Activated naive CD4-positive, alpha-beta T cell (primary cell): ENCODE data around the gene PHF21A.
"Not testable (repeated sequence)": the region's sequence is repeated elsewhere in the genome, so short reads cannot be mapped to it uniquely, and the experiment has no call there.

Experiments used
- DNase-seq, 4 experiments: peaks; one replicate each; lab custom pipeline; 2025; lab: John Stamatoyannopoulos, UW

The PHF21A gene

DNA sequence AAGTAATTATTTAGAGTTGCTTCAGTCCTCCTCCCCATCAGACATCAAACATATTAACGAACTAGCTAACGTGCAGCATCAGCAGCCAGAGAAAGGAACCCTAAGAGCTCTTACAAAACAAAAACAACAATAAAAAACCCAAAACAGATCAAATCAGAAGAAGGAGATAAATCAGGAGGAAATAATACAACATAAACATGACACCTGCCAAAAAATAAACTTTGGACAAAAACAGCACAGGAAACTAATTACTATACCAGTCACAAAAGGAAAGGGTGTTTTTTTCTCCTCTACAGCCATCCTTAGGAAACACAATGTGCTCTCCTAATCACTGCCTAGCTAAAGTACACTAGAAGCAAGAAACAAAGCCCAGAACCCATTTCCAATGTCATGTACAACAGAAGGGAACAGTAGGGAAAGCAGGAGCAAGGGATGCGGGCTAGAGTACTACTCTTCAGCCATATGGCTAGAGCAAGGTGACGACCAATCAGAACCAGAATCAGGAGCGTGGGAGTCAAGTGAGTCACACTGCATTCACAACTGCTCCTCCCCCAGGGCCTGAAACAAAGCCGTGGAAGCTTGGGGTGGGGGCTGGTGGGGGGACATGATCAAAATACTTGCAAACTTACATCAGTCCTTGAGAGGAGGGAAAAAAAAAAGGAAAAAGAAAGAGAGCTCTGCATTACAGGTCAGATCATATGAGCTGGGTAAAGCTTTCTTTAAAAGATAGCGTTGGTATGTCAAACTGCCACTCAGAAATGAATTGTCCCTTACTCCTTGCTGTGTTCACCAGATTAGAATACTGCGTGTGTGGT is 138.4 kb downstream of the PHF21A start:
- DNase-seq = no peak

DNA sequence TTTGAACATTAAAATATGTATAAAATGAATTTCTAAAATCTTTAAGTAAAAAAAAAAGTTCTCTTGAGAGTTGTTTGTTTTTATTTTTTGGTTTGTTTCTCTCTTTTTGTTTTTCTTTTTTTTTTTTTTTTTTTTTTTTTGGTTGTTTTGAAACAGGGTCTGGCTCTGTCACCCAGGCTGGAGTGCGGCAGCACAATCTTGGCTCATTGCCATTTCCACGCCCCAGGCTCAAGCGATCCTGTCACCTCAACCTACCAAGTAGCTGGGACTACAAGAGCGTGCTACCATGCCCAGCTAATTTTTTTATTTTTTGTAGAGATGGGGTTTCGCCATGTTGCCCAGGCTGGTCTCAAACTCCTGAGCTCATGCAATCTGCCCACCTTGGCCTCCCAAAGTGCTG is 139.4 kb downstream of the PHF21A start:
- not testable (repeated sequence) for DNase-seq

DNA sequence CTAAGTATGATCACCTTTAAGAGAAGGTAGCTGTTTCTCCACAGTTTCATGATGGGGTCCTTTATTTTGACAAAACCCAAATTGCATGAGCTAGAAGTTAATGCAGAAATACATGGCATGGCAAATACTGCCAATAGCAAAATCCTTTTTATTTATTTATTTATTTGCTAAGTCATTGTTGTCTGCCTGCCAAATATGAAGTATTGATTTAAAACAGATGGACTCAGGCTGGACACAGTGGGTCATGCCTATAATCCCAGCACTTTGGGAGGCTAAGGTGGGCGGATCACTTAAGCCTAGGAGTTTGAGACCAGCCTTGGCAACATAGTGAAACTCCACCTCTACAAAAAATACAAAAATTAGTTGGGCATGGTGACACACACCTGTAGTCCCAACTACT is 146.4 kb downstream of the PHF21A start:
- DNase-seq = no peak

DNA sequence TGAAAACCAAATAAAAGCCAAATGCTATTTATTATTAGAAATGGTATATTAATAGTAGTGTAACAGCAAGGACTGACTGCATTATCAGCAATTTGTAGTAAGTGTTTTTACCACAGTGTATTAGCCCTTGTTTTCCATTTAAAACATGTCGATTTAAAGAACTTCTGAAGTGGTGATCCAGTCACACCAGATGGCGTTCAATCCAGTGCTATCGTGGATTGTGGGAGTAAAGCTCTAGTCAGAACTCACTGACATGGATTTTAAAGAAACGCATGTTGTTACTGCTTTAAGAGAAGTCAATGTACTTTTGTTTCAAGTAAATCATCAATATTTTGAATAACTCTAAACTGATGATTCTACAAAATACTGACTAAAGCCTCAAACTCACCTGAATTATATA is 147.7 kb downstream of the PHF21A start:
- DNase-seq = no peak

DNA sequence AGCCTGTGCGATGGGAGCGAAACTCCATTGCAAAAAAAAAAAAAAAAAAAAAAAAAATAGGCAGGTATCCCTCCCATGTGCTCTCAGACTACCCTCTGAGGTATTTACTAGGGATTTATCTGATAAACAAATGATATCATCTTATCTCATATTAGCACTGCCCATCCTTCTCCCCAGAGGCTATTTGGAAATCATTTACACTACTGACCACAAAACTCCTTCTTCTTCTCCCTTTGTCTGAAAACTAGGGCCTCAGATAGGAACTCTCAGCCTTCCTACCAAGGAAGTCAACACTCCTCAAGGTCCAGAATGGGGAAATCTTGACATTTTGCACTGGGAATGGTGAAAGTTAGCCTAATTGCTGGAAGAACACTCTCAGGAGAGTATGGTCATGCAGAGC is 152.4 kb downstream of the PHF21A start:
- DNase-seq = no peak

DNA sequence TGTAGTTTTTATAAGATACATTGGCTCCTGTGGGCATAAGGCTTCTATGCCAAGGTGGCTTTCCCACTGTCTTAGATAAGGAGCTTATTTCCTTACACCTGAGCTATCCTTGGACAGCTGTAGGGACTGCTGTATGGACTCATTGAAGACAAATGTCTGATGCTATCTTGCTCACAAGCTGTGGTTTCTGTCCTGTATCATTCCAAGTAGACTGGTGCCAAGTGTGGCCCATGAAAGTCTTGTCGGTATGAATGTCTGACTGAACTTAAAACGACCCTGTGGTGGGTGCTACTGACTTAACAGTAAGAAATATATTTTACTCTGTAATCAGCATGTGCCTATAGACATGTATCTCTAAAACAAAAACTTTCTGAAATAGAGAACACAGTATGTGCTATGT is 153.7 kb downstream of the PHF21A start:
- DNase-seq = no peak

DNA sequence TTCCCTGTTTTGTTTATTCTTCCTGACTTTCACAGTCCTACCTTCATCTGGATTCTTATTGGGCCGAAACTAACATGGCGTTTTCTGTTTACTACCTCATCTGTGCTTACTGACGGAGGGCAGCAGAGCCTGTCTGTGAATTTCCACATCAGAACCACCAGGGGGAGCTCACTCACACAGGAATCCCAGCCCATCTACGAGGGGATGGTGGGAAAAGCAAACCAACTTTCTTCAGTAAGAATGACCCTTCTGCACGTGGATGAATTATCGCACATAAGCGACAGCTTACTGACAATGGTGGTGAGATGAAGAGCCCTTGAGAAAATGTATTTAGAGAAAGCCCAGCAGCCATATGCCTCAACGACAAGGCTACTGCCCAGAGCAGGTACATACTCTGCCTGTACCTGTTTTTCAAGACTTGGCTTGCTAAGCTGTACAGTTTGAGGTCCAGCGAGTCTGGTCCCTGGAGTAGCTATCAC is 156.3 kb downstream of the PHF21A start:
- peak in 2 of 4 experiments; percentile 22 to 24 for DNase-seq

DNA sequence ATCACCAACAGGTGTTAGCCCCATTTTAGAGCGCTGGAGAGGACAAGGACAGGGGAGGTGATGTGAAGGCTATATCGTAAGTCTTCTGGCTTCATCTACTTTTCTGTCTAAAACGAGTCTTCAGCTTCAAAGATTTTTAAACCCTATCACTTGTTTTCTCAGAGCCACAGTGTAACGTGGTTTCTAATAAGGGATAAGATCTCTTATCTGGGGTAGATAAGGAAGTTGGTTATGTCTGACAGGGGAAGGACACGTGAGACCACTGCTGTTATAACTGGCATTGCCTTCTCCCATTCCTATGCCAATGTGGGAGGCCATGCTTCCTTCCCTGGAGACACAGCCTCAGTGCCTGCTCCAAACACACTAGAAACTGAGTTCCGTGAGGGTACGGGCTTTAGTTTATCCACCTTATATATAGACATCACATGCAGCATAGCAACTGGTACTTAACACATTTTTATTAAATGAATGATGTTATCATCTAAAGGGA is 159.5 kb downstream of the PHF21A start:
- DNase-seq = no peak

DNA sequence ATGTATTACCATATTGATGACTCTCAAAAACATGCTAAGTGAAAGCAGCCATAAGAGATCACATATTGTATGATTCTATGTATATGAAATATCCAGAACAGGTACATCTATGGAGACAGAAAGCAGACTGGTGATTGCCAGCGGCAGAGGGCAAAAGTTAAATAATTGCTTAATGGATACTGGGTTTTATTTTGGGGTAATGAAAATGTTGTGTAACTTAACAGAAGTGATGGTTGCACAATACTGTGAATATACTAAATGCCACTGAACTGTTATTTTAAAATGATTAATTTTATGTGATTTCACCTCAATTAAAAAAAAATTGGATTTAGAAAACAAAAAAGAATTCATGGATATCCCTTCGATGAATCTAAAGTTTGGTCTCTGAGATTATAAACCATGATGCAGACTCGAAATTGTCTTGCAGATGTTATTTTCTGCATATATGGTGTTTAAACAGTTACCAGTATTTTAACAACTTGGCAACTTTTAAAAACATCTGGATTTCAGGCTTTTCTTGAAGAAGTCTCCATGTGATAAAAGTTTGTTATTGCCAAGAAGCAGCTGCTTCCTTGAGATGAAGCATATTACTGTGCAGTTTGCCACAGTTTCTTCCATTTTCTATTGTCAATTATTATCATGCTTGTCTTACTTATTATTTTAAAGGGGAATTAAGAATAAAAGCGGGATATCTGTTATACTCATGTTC is 160.7 kb downstream of the PHF21A start:
- DNase-seq = no peak

DNA sequence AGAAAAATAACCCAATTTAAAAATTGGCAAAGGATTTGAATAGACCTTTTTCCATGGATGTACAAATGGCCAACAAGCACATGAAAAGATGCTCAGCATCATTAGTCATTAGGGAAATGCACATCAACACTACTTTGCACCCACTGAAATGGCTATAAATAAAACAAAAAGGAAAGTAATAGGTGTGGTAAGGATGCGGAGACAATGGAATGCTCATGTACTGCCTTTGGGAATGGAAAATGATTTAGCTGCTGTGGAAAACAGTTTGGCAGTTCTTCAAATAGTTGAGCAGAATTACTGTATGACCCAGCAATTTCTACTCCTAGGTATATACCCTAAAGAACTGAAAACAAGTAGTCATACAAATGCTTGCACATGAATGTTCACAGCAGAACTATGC is 161.4 kb downstream of the PHF21A start:
- DNase-seq = no peak

DNA sequence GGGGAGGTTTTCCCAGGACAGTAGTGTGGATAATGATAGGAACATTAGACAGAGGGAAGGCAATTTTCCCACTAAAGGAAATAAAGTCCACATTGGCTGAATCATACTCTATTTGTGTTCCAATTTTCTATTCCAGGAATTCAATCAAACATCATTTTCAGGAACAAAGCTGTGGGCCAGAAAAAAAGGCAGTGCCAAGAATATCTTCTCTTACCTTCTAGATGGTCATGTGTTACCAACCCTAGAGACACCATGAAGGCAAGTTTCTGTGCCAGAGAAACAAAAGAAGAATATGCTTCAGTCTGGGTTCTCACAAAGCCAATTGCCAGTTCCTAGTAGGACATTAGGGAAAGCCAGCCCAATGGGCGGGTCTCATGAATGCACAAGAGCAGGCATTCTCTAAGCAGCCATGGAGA is 171.3 kb downstream of the PHF21A start:
- no peak for DNase-seq

DNA sequence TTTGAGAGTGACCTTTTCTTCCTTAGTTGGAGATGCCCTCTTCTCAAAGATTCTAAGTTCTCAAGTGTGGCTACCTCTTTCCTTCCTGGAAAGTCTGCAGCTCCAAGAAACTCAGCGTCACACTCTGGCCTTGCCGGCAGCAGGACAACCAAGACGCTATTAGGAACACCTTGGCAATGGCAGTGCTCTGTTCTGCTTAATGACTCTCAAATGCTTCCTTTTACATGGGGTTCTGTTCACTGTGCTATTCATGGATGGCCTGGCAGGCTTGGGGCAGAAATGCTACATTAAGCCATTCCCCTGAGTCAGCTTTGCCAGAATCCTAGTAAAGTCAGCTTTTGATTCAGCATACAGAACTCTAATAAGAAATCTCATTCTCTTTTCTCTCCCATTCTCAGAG is 172.9 kb downstream of the PHF21A start:
- DNase-seq = no peak

DNA sequence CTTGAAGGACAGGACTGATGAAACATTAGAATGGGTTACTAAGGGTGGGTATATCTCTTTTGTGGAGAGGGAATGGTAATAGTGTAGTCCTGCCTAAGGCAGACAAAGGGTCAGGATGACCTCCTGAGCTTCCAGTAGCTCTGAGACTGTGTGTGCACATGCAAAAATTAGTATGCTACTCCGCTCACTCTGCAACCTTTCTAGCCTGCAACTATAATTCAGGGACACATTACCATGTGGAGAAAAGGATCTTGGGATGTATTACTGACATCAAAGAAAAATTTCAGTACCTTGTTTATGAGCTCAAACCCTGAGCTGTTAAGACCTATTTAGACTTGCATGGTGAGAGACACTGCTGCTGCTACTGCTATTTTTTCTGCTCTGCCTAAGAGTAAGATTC is 173.4 kb downstream of the PHF21A start:
- DNase-seq = no peak

DNA sequence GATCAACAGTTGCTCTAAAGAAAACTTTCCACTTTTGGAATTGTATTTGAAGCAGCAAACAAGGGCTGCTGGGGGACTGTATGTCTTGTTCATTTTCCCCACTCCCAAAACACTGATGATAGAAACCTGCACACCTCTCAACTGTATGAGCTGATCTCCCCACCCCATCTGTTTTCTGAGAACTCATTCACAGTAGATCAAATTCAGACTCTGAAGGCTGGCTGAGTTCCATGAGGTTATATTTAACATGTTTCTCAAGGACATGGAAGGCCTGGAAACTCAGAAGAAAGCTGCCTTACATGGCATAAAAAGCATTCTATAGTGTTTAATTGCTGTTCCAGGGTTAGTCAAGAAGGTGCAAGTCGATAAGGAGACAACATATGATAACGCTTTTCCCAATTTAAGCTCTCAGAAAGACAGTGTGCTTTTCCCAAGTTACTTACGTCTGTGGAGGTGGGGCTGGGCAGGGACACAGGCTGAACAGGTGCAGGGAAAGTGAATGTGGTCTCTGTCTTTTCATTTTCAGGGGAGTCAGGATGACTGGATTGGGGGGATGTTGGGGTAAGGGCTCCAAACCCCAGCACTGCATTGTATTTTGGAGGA is 175.8 kb downstream of the PHF21A start:
- DNase-seq = no peak

DNA sequence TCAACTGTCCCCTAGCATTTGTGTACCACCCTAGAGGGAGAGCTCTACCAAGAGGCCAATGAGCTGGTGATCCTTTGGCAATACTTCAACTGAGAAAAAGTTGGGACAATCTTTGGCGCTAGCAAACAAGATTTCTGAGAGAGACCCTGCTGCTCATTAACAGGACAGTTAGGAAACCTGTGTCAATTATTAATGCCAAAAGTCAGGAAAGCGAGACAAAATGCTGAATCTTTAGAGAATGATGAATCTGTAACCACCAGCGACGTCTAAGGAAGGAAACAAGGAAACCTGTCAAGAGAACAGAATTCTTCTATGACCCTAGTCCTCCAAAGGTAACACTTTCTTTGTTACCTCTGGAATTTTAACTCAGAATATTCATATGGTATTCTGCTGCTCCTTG is 178.9 kb downstream of the PHF21A start:
- no peak for DNase-seq

DNA sequence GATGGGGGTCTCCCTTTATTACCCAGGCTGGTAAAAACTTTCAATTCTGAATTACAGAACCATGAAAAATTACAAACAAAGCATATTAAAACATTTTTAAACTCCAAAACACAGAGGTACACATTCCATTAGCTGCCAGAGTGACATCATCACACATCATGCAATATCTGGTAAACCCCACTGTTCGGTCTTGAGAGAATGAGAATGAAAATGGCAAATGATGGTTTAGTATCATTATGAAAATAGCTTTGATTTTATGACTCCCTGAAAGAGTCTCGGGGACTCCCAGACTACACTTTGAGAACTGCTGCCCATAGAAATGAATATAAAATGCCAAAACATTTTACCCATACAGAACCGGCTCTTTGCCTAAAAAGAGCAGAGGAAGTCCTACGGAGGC is 180.0 kb downstream of the PHF21A start:
- no peak for DNase-seq

DNA sequence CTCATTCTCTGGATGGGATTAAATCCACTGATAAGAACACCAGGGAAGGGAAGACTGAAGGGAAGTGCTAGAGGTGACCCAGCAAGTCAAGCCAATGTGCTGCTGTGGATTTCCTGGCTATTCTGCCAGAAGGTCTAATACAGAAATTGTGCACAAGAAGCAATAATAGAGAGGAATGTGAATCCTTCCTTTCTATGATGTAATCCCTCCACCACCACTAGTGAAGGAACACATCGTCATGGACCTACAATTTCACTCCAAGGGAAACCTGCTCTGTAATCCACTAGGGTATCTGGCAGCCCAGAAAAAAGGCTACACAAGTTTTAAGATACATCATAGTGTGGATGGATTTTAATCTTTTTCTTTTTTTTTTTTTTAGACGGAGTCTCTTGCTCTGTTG is 181.4 kb downstream of the PHF21A start:
- DNase-seq = no peak

DNA sequence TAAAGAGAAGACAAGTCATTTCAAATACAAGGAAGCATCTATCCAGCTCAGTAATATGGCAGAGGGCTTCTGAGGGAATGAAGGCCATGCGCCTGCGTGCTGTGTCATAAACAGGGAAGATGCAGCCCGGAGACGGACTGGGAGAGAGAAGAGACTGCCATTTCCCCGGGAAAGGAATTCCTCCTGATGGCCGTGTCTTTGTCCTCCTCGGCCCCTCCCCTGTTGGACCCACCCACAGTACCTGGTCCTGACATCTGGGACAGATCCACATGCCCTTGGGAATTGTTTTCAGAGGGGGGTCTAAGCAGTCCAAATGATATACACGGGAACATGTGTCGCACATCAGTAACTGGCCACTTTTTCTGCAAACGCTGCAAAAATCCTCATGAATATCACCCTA is 183.3 kb downstream of the PHF21A start:
- no peak for DNase-seq

DNA sequence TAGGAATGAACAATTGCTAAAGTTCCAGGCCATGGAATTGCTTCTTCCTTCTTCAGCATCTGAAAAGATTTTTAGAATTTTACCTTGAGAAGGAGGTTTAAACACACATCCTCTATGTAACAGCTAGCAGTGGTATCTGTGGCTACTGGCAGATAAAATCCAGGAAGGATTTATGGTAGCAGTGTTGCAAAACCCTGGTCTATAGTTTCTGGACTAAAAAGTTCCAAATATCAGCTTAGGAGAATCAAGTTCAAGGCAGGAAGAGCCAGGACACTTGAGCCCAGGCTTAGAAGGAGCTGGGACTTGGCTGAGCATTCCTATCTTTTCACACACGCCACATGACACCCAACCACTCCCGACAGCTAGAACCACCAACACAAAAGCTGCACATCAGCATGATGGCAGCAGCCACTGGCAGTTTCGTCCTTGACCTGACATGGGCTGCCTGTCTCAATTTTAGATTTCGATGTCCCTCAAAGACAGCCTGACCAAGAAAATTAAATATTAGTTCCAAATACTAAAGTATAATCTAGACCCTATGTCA is 184.7 kb downstream of the PHF21A start:
- DNase-seq = no peak

DNA sequence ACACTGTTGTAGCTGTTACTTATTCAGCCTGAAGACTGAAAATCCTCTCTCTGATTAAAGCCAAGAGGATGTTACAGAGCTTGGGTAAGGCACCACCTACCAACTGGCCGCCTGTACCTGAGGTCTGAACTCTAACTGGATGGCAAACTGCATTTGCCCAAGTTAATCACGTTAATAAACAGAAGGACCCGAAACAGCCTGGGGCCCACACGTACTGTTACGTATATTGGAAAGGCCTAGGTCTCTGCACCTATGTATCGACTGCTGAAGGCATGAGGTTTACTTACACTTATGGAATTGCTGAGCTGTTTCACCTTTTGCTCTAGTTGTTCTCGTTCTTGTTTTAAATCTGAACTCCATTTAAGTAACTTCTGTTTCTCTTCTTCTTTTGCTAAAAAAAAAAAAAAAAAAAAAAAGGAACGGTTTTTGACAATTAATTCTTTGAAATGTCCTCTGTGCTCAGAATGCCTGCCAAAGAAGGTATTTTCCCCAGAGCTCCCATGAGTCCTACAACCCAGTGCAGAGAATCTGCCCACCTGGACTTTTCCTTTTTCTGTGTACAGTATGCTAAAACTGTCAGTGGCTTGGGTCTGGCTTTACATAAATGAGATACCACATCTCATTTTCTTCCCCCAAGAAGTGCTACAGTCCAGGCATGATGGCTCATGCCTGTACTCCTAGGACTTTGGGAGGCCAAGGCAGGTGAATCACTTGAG is 185.7 kb downstream of the PHF21A start:
- no peak for DNase-seq

DNA sequence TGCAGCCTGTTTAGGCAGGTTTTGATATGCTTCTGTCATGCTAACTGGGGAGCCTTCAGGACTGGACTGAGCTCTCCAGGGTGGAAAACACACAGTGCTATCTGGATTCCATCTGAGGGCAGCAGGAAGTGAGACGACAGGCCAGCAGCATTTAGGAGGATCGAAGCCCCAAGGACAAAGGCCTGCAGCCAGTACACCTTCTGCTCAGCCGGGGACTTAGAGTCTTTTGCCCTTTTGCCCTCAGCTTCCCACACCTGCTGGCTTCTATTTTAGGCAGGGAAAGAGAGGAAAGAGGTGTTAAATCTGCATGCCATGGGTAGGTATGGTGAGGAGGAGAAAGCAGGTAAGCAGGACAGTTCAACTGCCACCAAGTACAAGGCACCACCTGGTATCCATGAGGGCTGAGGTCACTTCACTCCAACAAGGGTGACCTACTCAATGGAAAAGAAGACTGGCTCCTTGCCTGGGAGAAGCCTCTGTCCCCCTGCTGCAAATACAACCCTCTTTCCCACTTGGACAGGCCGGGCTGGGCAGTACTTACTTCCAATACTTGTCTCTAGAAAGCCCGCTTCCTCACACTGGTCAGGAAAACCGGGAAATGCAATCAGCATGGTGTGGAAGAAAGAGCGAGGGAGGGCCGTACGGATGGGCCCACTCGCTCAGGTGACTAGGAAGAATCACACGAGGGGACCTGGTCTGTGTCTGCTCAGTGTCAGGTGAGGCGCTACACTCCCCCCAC is 186.5 kb downstream of the PHF21A start:
- no peak for DNase-seq
